ENCODE data around the gene PAPPA.

The PAPPA gene

GRCh38 chr9:116142706-116143492 is 10.7 kb upstream of the PAPPA start:
- CTCF ChIA-PET = no interaction called here
- no peak for DNase-seq (ENCODE audit: extremely low spot score)
- TF ChIP-seq CTCF (IDR thresholded peaks at IDR 0.05; ENCODE audit: control extremely low read depth, extremely low read depth, low read depth, missing control alignments) = no peak
- POLR2A ChIA-PET = no interaction called here

- POLR2A ChIA-PET = no interaction called here
- CTCF ChIA-PET = no interaction called here
- no peak for DNase-seq (ENCODE audit: extremely low spot score)
- no peak for TF ChIP-seq CTCF (IDR thresholded peaks at IDR 0.05; ENCODE audit: control extremely low read depth, extremely low read depth, low read depth, missing control alignments)
Observed at GRCh38 chr9:116144038-116144437, 9.6 kb upstream of the PAPPA start.

- ChIA-PET CTCF (interaction anchor here (1.0 kb wide), 1 partner anchor 20 kb away, joined by 3 read pairs; no protein-coding TSS in a partner anchor), POLR2A (no interaction called here)
- DNase-seq (ENCODE audit: extremely low spot score) = no peak
- TF ChIP-seq CTCF (IDR thresholded peaks at IDR 0.05; ENCODE audit: control extremely low read depth, extremely low read depth, low read depth, missing control alignments) = no peak
Observed at GRCh38 chr9:116144555-116144954, 9.0 kb upstream of the PAPPA start.

GRCh38 chr9:116145036-116145435 is 8.6 kb upstream of the PAPPA start:
- CTCF ChIA-PET = interaction anchor here (0.7 to 1.0 kb wide), 2 partner anchors 21 to 551 kb away, joined by 3 read pairs; no protein-coding TSS in a partner anchor
- no peak for DNase-seq (ENCODE audit: extremely low spot score)
- no peak for TF ChIP-seq CTCF (IDR thresholded peaks at IDR 0.05; ENCODE audit: control extremely low read depth, extremely low read depth, low read depth, missing control alignments)
- POLR2A ChIA-PET = no interaction called here

- POLR2A ChIA-PET = no interaction called here
- no peak for DNase-seq (ENCODE audit: extremely low spot score)
- TF ChIP-seq CTCF (IDR thresholded peaks at IDR 0.05; ENCODE audit: control extremely low read depth, extremely low read depth, low read depth, missing control alignments) = no peak
- CTCF ChIA-PET = interaction anchor here (1.6 to 2.7 kb wide), 2 partner anchors 8 to 424 kb away, joined by 4 to 12 read pairs; no protein-coding TSS in a partner anchor
Observed at GRCh38 chr9:116147821-116148220, 5.8 kb upstream of the PAPPA start.

GRCh38 chr9:116149844-116150243 is 3.7 kb upstream of the PAPPA start:
- ChIA-PET CTCF (interaction anchor here (0.6 to 2.7 kb wide), 7 partner anchors 9 to 430 kb away, joined by 3 to 12 read pairs (median 4); no protein-coding TSS in a partner anchor), POLR2A (no interaction called here)
- TF ChIP-seq CTCF (IDR thresholded peaks at IDR 0.05; ENCODE audit: control extremely low read depth, extremely low read depth, low read depth, missing control alignments) = peak; percentile 42
- peak; percentile 24 for DNase-seq (ENCODE audit: extremely low spot score)

Measured in GM10248 (cell line).